GM15510 (cell line): ENCODE results near the gene NEU4.

Source experiments
- POLR2A ChIP-seq: IDR thresholded peaks from 3 replicates; pipeline ENCODE4 v1.6.1; 2011; ENCODE audit warnings: borderline replicate concordance; ENCODE audit not compliant: insufficient read length; ENCODE audit errors: extremely low read depth

Gene NEU4

GRCh38 chr2:241815477-241816430 is 6.8 kb downstream of the NEU4 start:
- TF ChIP-seq POLR2A: no peak

GRCh38 chr2:241816431-241817121 is 7.6 kb downstream of the NEU4 start:
- TF ChIP-seq POLR2A: no peak

GRCh38 chr2:241817126-241817820 is 8.3 kb downstream of the NEU4 start:
- TF ChIP-seq POLR2A: no peak

- no peak for TF ChIP-seq POLR2A
These were observed 9.4 kb downstream of the NEU4 start for GRCh38 chr2:241818229-241818942.

- no peak for TF ChIP-seq POLR2A
These were observed 9.9 kb downstream of the NEU4 start for GRCh38 chr2:241818943-241819270.

- TF ChIP-seq POLR2A: no peak
These were observed 11.8 kb downstream of the NEU4 start for GRCh38 chr2:241820625-241821384.

- no peak for TF ChIP-seq POLR2A
These were observed 12.7 kb downstream of the NEU4 start for GRCh38 chr2:241821460-241822263.

- TF ChIP-seq POLR2A: no peak
These were observed 13.3 kb downstream of the NEU4 start for GRCh38 chr2:241822264-241822623.

- no peak for TF ChIP-seq POLR2A
These were observed 18.4 kb downstream of the NEU4 start for GRCh38 chr2:241827394-241827793.

- no peak for TF ChIP-seq POLR2A
These were observed 24.2 kb downstream of the NEU4 start for GRCh38 chr2:241833101-241833663.

GRCh38 chr2:241834527-241835210 is 25.7 kb downstream of the NEU4 start:
- no peak for TF ChIP-seq POLR2A

- no peak for TF ChIP-seq POLR2A
These were observed 26.6 kb downstream of the NEU4 start for GRCh38 chr2:241835611-241836010.
